HepG2 (cell line): ENCODE measurements around the gene GPBAR1. TPM values are rescaled to one million over a fixed set of nuclear protein-coding genes. Genes with fewer than 3 reads are reported as not detected.

Experiments
- ATM ChIP-seq: fragments of 450-650 bp; IDR thresholded peaks from 2 replicates; pipeline ENCODE4 v1.7.1; 2017; ENCODE audit warnings: mild to moderate bottlenecking, borderline replicate concordance
- ELF4 ChIP-seq: sonication (generic); formaldehyde crosslinking; IDR thresholded peaks from 2 replicates; pipeline ENCODE4 v1.5.0; 2020; ENCODE audit warnings: missing genetic modification reagents, mild to moderate bottlenecking, moderate library complexity, borderline replicate concordance
- HNRNPH1 ChIP-seq: fragments of 200-400 bp; formaldehyde crosslinking; optimal IDR thresholded peaks from 2 replicates; pipeline ENCODE3; 2017; ENCODE audit warnings: mild to moderate bottlenecking, low read depth, low read length
- HOXA7 ChIP-seq: sonication (generic); formaldehyde crosslinking; IDR thresholded peaks from 2 replicates; pipeline ENCODE4 v1.8.1; 2022; ENCODE audit warnings: mild to moderate bottlenecking, missing genetic modification reagents, moderate library complexity
- MED1 ChIP-seq: sonication (generic); formaldehyde crosslinking; IDR thresholded peaks from 2 replicates; pipeline ENCODE4 v1.4.0; 2020; ENCODE audit warnings: missing genetic modification reagents
- NFYC ChIP-seq: IDR thresholded peaks from 2 replicates; pipeline ENCODE4 v1.6.1; 2016; ENCODE audit warnings: missing genetic modification reagents, missing compliant biosample characterization
- PHB2 ChIP-seq: fragments of 450-650 bp; IDR thresholded peaks from 2 replicates; pipeline ENCODE4 v1.6.1; 2018; ENCODE audit not compliant: partially characterized antibody
- RARA ChIP-seq: IDR thresholded peaks from 2 replicates; pipeline ENCODE4 v1.6.1; 2016; ENCODE audit warnings: missing genetic modification reagents, missing compliant biosample characterization
- SOX5 ChIP-seq: IDR thresholded peaks from 2 replicates; pipeline ENCODE4 v1.6.1; 2016; ENCODE audit warnings: borderline replicate concordance
- SP4 ChIP-seq: sonication (generic); formaldehyde crosslinking; IDR thresholded peaks from 2 replicates; pipeline ENCODE4 v1.8.1; 2023; ENCODE audit warnings: mild to moderate bottlenecking, missing genetic modification reagents
- SSRP1 ChIP-seq: IDR thresholded peaks from 2 replicates; pipeline ENCODE4 v1.6.1; 2016; ENCODE audit warnings: control low read depth
- ZFY ChIP-seq: sonication (generic); formaldehyde crosslinking; IDR thresholded peaks from 2 replicates; pipeline ENCODE4 v1.4.0; 2020; ENCODE audit warnings: missing genetic modification reagents
- ZNF282 ChIP-seq: fragments of 450-650 bp; IDR thresholded peaks from 2 replicates; pipeline ENCODE4 v1.6.1; 2018; ENCODE audit not compliant: partially characterized antibody
- ZNF605 ChIP-seq: sonication (generic); formaldehyde crosslinking; IDR thresholded peaks from 2 replicates; pipeline ENCODE4 v1.8.0; 2022; ENCODE audit warnings: mild to moderate bottlenecking, missing genetic modification reagents
- ZNF703 ChIP-seq: sonication (generic); formaldehyde crosslinking; IDR thresholded peaks from 2 replicates; pipeline ENCODE4 v1.5.1; 2020; ENCODE audit warnings: missing genetic modification reagents, mild to moderate bottlenecking, moderate library complexity, borderline replicate concordance
- ZZZ3 ChIP-seq: sonication (generic); formaldehyde crosslinking; IDR thresholded peaks from 2 replicates; pipeline ENCODE4 v1.4.0; 2020; ENCODE audit warnings: missing genetic modification reagents, mild to moderate bottlenecking, borderline replicate concordance
- polyA plus RNA-seq, 8 experiments: library from polyadenylated mRNA; depleted of rRNA in 3 of 8; stranded (reverse) in 7 of 8; unstranded in 1 of 8; fragments of >200 nt; fragmentation: Illumina TruSeq in 4 of 8; extraction: Trizol in 4 of 8; gene quantifications; 2 replicates each; pipeline versions ENCODE4 v1.2.1 to v1.2.3, GENCODE V29; 2011 to 2016; ENCODE audit warnings: low read depth in 4 of 8, missing spikeins in 1 of 8, mixed read lengths in 1 of 8; ENCODE audit not compliant: insufficient read depth in 1 of 8
- total RNA-seq, 5 experiments: library from RNA; depleted of rRNA; stranded (reverse); fragments of >200 nt; fragmentation: Illumina TruSeq; extraction: Trizol; gene quantifications; 2 replicates each; pipeline ENCODE4 v1.2.3, GENCODE V29; 2016; ENCODE audit warnings: low read depth in 1 of 5
- TF ChIP-seq, protein P1 (sequence below): sonication (generic); formaldehyde crosslinking; IDR thresholded peaks from 2 replicates; pipeline ENCODE4 v1.4.0; 2020; ENCODE audit warnings: missing genetic modification reagents, mild to moderate bottlenecking, borderline replicate concordance
- TF ChIP-seq, protein P2 (sequence below): sonication (generic); formaldehyde crosslinking; IDR thresholded peaks from 2 replicates; pipeline ENCODE4 v1.5.0; 2020; ENCODE audit warnings: missing genetic modification reagents
- TF ChIP-seq, protein P3 (sequence below): sonication (generic); formaldehyde crosslinking; IDR thresholded peaks from 2 replicates; pipeline ENCODE4 v1.5.0; 2020; ENCODE audit warnings: missing genetic modification reagents
- TF ChIP-seq, protein P4 (sequence below): sonication (generic); formaldehyde crosslinking; IDR thresholded peaks from 2 replicates; pipeline ENCODE4 v1.4.0; 2020; ENCODE audit warnings: missing genetic modification reagents, borderline replicate concordance
- TF ChIP-seq, protein P5 (sequence below): sonication (generic); formaldehyde crosslinking; IDR thresholded peaks from 2 replicates; pipeline ENCODE4 v1.4.0; 2020; ENCODE audit warnings: mild to moderate bottlenecking, missing genetic modification reagents

The GPBAR1 gene
- total and polyA plus RNA-seq, 2 of the 13 experiments (the other 11 are each of a cell fraction or from before 2014, with no cell fraction given): 0.05 to 0.09 TPM

DNA sequence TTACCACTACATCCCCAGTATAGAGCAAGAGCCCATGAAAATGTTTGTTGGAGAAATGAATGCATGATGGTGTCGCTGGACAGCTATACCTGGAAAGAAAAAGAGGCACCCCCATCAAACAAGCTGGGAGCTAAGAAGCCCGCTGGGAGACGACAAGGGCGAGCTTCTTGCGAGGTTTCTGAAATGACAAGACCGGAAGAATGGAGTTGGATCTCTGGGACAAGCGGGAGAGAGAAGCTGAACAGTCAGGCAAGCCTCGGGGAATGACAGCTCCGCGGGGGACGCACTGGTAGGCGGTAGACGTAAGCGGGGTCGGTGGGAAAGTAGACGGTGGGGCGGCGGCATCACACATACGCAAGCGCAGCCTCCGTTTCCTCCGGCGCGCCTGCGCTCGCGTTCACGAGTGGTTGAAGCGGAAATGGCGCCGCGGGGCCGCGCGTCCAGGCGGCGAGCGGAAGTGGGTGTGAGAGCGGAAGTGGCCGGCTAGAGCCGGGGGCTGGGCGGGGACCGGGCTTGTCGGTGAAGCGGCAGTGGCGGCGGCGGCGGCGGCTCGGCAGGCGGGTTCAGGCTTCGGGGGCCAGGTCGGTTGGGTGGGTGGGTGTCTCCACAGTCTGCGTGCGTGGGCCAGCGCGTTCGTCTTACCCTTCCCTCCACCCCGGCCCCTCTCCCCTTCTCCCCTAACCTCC, 44.0 kb upstream of the GPBAR1 start, which contains the start of gene ARPC2 (continued):
- TF ChIP-seq SSRP1 (CRISPR knock-in tag) (no peak), ZNF282 (no peak), RARA (CRISPR knock-in tag) (peak; percentile 30; the same call in 1 of the 2 replicates), ATM (no peak), HNRNPH1 (no peak), ZZZ3 (CRISPR knock-in tag) (0 out of 2 replicates have a peak, but pooled peaks have one; percentile 76), ELF4 (CRISPR knock-in tag) (no peak), PHB2 (no peak), ZNF703 (peak; percentile 1; the same call in 1 of the 2 replicates), SP4 (CRISPR knock-in tag) (peak; percentile 51; the same call in 1 of the 2 replicates), ZFY (CRISPR knock-in tag) (no peak; the same call in 1 of the 2 replicates), MED1 (CRISPR knock-in tag) (peak; percentile 84), NFYC (CRISPR knock-in tag) (peak; percentile 14), ZNF605 (CRISPR knock-in tag) (no peak; the same call in 1 of the 2 replicates), HOXA7 (CRISPR knock-in tag) (no peak), SOX5 (CRISPR knock-in tag) (peak; percentile 48; the same call in 1 of the 2 replicates)
- TF ChIP-seq, protein P1, sequence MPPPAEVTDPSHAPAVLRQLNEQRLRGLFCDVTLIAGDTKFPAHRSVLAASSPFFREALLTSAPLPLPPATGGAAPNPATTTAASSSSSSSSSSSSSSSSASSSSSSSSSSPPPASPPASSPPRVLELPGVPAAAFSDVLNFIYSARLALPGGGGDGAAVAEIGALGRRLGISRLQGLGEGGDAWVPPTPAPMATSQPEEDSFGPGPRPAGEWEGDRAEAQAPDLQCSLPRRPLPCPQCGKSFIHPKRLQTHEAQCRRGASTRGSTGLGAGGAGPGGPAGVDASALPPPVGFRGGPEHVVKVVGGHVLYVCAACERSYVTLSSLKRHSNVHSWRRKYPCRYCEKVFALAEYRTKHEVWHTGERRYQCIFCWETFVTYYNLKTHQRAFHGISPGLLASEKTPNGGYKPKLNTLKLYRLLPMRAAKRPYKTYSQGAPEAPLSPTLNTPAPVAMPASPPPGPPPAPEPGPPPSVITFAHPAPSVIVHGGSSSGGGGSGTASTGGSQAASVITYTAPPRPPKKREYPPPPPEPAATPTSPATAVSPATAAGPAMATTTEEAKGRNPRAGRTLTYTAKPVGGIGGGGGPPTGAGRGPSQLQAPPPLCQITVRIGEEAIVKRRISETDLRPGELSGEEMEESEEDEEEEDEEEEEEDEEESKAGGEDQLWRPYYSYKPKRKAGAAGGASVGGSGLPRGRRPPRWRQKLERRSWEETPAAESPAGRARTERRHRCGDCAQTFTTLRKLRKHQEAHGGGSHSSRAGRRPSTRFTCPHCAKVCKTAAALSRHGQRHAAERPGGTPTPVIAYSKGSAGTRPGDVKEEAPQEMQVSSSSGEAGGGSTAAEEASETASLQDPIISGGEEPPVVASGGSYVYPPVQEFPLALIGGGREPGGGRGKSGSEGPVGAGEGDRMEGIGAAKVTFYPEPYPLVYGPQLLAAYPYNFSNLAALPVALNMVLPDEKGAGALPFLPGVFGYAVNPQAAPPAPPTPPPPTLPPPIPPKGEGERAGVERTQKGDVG (CRISPR knock-in tag): no peak
- TF ChIP-seq, protein P2, sequence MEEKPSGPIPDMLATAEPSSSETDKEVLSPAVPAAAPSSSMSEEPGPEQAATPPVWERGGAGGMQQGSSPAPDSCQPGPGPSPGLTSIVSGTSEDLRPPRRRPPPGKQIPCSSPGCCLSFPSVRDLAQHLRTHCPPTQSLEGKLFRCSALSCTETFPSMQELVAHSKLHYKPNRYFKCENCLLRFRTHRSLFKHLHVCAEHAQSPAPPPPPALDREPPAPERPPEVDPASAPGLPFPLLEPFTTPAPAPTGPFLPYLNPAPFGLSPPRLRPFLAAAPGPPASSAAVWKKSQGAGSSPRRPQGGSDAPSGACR (CRISPR knock-in tag): no peak; the same call in 1 of the 2 replicates
- TF ChIP-seq, protein P3, sequence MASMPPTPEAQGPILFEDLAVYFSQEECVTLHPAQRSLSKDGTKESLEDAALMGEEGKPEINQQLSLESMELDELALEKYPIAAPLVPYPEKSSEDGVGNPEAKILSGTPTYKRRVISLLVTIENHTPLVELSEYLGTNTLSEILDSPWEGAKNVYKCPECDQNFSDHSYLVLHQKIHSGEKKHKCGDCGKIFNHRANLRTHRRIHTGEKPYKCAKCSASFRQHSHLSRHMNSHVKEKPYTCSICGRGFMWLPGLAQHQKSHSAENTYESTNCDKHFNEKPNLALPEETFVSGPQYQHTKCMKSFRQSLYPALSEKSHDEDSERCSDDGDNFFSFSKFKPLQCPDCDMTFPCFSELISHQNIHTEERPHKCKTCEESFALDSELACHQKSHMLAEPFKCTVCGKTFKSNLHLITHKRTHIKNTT: no peak
- TF ChIP-seq, protein P4, sequence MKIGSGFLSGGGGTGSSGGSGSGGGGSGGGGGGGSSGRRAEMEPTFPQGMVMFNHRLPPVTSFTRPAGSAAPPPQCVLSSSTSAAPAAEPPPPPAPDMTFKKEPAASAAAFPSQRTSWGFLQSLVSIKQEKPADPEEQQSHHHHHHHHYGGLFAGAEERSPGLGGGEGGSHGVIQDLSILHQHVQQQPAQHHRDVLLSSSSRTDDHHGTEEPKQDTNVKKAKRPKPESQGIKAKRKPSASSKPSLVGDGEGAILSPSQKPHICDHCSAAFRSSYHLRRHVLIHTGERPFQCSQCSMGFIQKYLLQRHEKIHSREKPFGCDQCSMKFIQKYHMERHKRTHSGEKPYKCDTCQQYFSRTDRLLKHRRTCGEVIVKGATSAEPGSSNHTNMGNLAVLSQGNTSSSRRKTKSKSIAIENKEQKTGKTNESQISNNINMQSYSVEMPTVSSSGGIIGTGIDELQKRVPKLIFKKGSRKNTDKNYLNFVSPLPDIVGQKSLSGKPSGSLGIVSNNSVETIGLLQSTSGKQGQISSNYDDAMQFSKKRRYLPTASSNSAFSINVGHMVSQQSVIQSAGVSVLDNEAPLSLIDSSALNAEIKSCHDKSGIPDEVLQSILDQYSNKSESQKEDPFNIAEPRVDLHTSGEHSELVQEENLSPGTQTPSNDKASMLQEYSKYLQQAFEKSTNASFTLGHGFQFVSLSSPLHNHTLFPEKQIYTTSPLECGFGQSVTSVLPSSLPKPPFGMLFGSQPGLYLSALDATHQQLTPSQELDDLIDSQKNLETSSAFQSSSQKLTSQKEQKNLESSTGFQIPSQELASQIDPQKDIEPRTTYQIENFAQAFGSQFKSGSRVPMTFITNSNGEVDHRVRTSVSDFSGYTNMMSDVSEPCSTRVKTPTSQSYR (CRISPR knock-in tag): no peak
- TF ChIP-seq, protein P5, sequence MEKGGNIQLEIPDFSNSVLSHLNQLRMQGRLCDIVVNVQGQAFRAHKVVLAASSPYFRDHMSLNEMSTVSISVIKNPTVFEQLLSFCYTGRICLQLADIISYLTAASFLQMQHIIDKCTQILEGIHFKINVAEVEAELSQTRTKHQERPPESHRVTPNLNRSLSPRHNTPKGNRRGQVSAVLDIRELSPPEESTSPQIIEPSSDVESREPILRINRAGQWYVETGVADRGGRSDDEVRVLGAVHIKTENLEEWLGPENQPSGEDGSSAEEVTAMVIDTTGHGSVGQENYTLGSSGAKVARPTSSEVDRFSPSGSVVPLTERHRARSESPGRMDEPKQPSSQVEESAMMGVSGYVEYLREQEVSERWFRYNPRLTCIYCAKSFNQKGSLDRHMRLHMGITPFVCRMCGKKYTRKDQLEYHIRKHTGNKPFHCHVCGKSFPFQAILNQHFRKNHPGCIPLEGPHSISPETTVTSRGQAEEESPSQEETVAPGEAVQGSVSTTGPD (CRISPR knock-in tag): no peak
